A549 treated with CORT108297 at 1 μM for 4 hours (cell line): ENCODE results near the gene MORC1. TPM values are rescaled to one million over a fixed set of nuclear protein-coding genes. Genes with fewer than 3 reads are reported as not detected.

Experiments
- total RNA-seq: library from RNA; stranded (reverse); fragments of 200-300 nt; extraction: Qiagen RNA extraction; gene quantifications from 5 replicates; pipeline ENCODE4 v1.2.3, GENCODE V29; 2022

Gene MORC1, protein sequence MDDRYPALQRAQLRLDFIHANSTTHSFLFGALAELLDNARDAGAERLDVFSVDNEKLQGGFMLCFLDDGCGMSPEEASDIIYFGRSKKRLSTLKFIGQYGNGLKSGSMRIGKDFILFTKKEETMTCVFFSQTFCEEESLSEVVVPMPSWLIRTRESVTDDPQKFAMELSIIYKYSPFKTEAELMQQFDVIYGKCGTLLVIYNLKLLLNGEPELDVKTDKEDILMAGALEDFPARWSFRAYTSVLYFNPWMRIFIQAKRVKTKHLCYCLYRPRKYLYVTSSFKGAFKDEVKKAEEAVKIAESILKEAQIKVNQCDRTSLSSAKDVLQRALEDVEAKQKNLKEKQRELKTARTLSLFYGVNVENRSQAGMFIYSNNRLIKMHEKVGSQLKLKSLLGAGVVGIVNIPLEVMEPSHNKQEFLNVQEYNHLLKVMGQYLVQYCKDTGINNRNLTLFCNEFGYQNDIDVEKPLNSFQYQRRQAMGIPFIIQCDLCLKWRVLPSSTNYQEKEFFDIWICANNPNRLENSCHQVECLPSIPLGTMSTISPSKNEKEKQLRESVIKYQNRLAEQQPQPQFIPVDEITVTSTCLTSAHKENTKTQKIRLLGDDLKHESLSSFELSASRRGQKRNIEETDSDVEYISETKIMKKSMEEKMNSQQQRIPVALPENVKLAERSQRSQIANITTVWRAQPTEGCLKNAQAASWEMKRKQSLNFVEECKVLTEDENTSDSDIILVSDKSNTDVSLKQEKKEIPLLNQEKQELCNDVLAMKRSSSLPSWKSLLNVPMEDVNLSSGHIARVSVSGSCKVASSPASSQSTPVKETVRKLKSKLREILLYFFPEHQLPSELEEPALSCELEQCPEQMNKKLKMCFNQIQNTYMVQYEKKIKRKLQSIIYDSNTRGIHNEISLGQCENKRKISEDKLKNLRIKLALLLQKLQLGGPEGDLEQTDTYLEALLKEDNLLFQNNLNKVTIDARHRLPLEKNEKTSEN
- not detected in 5 replicates for total RNA-seq

DNA sequence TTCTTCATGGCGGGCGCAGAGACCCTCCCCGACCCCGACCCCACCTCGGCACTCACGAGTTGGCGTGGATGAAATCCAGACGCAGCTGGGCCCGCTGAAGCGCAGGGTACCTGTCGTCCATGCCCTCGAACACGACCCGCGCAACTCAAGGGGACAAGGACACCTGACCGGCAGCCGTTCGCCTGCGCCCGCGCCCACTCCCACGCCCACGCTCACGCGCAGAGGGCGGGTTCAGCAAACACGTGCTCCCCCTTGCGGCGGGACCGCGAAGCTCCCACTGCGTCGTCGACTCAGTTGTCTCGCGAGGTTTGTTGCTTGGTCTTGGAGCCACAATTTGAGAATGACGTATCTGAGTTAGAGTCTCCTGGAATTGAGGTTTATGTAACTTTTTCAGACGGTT lies at the start of gene MORC1:
Gene MORC1, minus strand, starts transcription at position 196 of the 400 bp plus-strand sequence. Its CDS starts 75 bp downstream, at position 121.

DNA sequence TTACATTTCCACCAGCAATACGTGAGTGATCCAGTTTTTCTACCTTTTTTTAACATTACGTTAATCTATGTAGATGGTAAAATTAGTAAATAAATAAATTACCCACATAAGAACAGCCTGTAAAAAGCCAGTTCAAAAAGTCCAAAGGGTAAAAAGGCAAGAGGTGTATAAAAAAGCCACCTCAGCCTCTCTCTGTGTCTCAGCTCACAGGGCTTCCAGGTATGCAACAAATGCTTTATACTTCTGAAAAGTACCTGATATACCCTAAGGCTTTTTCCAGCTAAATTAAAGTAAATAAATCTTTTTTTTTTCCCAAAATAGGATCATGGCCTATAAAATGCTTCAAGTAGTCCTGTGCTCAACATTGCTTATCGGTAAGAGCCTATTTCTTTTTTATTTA lies 18.6 kb upstream of the MORC1 start, which contains the start of gene C3orf85:
Gene C3orf85, plus strand, starts transcription at position 197 of the 400 bp plus-strand sequence. Its CDS starts 129 bp downstream, at position 326.

DNA sequence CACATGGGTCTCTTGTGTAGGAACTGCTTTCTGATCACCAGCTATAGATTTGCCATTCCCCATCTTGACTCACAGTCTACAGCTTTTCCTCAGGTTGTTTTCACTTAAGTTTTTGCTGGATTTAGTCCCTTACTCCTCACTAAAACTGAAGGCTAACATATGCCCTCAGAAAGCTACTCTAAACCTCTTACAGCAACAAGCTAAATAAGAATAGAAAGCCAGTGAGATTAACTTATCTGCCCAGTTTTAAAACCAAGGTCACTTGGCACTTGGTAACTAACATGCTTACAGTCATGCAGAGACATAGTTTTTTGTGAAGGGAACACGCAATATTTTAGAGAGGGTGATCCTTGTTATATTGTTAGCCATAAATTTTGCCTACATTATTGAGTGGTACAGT lies 164.2 kb downstream of the MORC1 start, which contains the start of gene GUCA1C:
Gene GUCA1C, minus strand, starts transcription at position 180 of the 400 bp plus-strand sequence. Its CDS starts 117 bp downstream, at position 63.

Other genes starting within 250 kb of the MORC1 start
- not detected in 5 replicates for gene GUCA1C, start 164.3 kb downstream of the MORC1 start, total RNA-seq
- not detected in 5 replicates for gene C3orf85, start 18.6 kb upstream of the MORC1 start, total RNA-seq
- gene DPPA2, start 198.4 kb upstream of the MORC1 start, total RNA-seq = not detected in 5 replicates
- gene DPPA4, start 219.4 kb upstream of the MORC1 start, total RNA-seq = not detected in 5 replicates